PC-9 (cell line): ENCODE data around the gene ROR2.

Experiments used
- CTCF ChIP-seq: fragments of 200-600 bp; sonication (generic); conservative IDR thresholded peaks from 2 replicates; pipeline ENCODE4 v1.6.1; 2017; ENCODE audit warnings: mixed run types, antibody characterized with exemption, mild to moderate bottlenecking, moderate library complexity
- EZH2 ChIP-seq: fragments of 200-600 bp; sonication (generic); IDR thresholded peaks from 2 replicates; pipeline ENCODE4 v1.8.0; 2017; ENCODE audit warnings: antibody characterized with exemption, low read depth

- TF ChIP-seq CTCF = no peak
- TF ChIP-seq EZH2 = no peak
Observed at GRCh38 chr9:91843623-91844148, 106.3 kb downstream of the ROR2 start.
